Measurements from ENCODE around the gene PTPRM. TPM values are rescaled to one million over a fixed set of nuclear protein-coding genes. Genes with fewer than 3 reads are reported as not detected.

PTPRM gene
- total RNA-seq, 2 donors from 2014 or later, result 12.3 to 15.9 TPM

DNA sequence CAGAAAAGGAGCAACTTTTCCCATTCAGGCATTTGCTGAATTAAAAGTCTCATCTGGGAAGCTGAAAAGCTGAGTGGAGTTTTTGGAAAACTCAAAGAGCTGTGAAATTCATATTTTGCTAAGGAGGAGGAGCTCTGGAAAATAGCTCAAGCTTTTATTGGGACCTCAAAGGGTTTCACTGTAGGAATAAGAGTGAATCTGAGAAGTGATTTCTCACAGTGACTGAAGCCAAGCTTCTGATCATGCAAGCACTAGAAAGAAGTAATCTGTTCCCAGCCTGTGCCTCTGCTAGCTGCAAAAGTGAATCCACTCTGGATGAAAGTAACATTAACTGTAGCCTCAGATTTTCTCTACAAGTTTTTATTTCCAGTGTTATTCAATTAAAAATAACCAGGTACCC, 283.3 kb downstream of the PTPRM start:
- intact Hi-C loops (cut with DNase I, micrococcal nuclease), result no loop called here
- DNase-seq (no peak), ATAC-seq (no peak)

- intact Hi-C loops (cut with DNase I, micrococcal nuclease), result no loop called here
- ATAC-seq (no peak), DNase-seq (no peak)
These were observed 287.9 kb downstream of the PTPRM start for GRCh38 chr18:7855028-7855427.

DNA sequence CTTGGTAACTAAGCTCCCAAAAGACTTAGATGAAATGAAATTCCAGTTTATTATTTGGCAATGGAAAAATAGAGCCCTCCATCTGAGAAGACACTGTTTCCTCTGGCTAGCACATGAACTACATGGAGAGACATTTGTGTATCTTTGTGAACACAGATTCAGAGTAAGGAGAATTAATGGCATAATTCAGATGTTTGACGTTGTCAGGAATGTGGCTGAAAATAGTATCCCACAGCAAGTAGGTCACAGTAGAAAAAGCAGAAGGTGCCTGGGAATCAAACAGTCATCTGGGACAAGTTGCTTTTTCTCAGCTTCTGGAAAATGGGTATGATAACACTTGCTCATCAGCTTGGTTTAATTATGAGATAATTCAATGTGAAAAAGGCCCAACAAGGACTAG, 288.6 kb downstream of the PTPRM start:
- intact Hi-C loops (cut with DNase I, micrococcal nuclease), result no loop called here
- ATAC-seq (no peak), DNase-seq (no peak)

- intact Hi-C loops (cut with DNase I, micrococcal nuclease), result no loop called here
- no peak for ATAC-seq
- DNase-seq, result no peak
These were observed 289.0 kb downstream of the PTPRM start for GRCh38 chr18:7856116-7856515.

- intact Hi-C loops (cut with DNase I, micrococcal nuclease), result no loop called here
- no peak for DNase-seq
- no peak for ATAC-seq
These were observed 289.6 kb downstream of the PTPRM start for GRCh38 chr18:7856733-7857132.

- DNase-seq, result no peak
These were observed 290.4 kb downstream of the PTPRM start for GRCh38 chr18:7857562-7857961.

GRCh38 chr18:7859122-7859521, 292.0 kb downstream of the PTPRM start:
- ATAC-seq (no peak), DNase-seq (no peak)
- intact Hi-C loops (cut with DNase I, micrococcal nuclease), result no loop called here

More at GRCh38 chr18:7857562-7857961, 290.4 kb downstream of the PTPRM start:
- intact Hi-C loops (cut with DNase I, micrococcal nuclease), result no loop called here
- no peak for ATAC-seq

DNA sequence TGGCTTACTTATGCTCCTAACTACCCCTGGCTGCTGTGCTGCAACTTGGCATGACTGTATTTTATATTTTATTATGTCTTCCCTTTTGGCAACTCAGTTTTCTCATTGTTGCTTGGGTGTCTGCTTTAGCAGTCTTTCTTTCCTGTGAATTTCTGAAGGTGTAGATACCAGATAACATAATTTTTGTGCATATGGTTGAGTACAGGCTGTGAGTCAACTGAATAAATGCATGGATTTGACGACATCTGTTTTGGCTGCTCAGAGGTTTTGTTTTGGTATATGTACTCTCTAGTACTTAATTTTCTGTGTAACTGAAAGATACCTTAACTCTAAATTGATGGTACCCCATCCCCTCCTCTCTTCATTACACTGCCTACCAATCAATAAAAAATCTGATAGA, 303.1 kb downstream of the PTPRM start:
- DNase-seq, result no peak
- intact Hi-C loops (cut with DNase I, micrococcal nuclease), result no loop called here
- ATAC-seq, result no peak

- intact Hi-C loops (cut with DNase I, micrococcal nuclease), result no loop called here
- ATAC-seq, result no peak
These were observed 303.7 kb downstream of the PTPRM start for GRCh38 chr18:7870855-7871254.

GRCh38 chr18:7871560-7872456, 304.7 kb downstream of the PTPRM start:
- intact Hi-C loops (cut with DNase I, micrococcal nuclease), result no loop called here
- DNase-seq (no peak), ATAC-seq (no peak)

More at GRCh38 chr18:7870855-7871254, 303.7 kb downstream of the PTPRM start:
- no peak for DNase-seq

DNA sequence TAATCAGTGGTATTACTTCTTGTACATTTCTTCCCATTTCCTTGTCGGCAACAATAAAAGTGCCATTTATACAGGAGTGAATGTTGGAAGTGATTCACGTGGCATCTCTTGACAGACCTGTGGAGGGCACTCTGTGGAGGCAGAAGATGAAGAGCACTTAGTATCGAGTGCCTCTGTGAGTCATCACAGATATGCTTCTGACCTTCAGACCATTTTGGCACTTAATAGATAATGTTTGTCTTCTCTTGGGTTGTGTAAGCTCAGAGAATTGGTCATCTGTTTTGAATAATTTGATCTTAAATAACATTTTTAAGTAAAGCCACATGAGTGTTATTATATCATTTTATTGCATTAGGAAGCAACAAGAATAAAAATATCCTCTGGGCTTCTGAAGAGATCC, 305.5 kb downstream of the PTPRM start:
- intact Hi-C loops (cut with DNase I, micrococcal nuclease), result no loop called here
- ATAC-seq (no peak), DNase-seq (no peak)

DNA sequence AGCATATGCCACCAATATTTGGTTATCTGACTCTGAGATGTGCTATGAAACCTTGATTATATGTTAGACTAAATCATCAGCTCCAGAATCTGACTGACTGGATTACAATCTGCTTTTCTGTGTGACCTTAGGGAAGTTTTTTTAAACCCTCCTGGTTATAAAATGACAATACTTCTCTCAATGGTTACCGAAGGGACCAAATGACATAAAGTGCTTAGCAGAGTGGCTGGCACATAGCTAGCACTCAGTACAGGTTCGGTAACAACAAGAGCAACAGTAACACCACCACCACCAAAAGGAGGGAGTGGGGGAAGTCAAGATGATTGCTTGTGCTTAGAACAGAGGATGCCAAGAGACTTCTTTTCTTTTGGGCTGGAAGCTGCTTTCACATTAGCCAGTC, 306.2 kb downstream of the PTPRM start:
- intact Hi-C loops (cut with DNase I, micrococcal nuclease), result no loop called here
- DNase-seq (no peak), ATAC-seq (no peak)

DNA sequence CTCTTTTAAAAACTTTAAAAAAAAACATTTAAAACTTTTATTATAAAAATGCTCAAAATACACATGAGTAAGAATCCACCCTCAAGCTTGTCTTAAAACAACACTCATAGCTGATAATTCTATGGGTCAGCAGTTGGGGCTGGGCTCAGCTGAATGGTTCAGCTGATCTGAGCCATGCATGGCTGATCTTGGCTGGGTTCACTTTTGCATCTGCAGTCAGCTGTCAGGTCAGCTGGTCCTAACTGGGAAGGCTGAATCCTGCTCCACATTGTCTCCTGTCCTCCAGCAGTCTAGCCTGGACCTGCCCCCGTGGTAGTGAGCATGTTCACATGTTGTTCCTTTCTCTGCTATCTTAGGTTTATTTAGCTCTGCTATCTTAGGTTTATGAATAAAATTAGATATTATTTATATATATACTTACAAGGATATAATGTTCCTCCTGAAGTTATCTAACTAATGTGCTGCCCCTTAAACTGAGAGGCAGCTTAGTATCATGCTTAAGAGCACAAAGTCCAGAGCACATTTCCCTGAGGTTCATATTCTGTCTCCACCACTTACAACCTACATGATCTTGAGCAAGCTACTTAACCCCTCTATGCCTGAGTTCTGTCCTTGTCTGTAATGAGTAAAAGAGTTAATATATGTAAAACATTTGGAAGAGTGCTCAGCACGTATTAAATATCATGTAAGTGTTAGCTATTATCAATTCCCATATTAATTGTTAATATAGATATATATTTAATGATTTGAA, 309.4 kb downstream of the PTPRM start:
- intact Hi-C loops (cut with DNase I, micrococcal nuclease), result no loop called here
- DNase-seq (no peak), ATAC-seq (no peak)

DNA sequence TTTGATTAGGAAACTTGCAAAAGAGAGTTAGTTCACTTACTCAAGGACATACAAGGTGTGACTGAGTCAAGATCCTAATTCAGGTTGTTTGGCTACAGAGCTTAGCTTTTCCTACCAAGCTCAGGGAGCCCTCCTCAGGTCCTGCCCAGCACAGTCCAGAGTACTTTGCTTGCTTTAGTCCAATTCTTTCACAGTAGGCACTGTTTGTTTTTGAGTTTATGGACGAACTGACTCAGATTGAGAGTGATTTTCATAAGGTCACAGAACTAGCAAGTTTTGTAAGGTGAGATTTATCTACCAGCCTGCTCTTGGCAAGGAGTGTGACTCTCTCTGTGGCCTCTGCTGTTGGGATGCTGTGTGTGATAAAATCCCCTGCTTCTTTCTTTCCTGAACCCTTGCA, 310.5 kb downstream of the PTPRM start:
- ATAC-seq, result no peak
- intact Hi-C loops (cut with DNase I, micrococcal nuclease), result no loop called here
- no peak for DNase-seq

- intact Hi-C loops (cut with DNase I, micrococcal nuclease), result no loop called here
- no peak for DNase-seq
- no peak for ATAC-seq
These were observed 311.4 kb downstream of the PTPRM start for GRCh38 chr18:7878265-7879211.

DNA sequence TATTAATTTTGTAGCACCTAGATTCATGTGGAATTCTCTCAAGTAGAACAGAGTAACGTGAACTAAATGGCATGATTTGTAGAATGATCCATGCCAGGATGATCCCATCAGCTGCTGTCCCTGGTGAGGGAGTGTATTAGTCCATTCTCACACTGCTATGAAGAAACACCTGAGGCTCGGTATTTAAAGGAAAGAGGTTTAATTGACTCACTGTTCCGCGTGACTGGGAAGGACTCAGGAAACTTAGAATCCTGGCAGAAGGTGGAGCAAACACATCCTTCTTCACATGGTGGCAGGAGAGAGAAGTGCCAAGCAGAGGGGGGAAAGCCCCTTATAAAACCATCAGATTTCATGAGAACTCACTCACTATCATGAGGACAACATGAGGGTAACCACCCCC, 312.6 kb downstream of the PTPRM start:
- no peak for DNase-seq
- intact Hi-C loops (cut with DNase I, micrococcal nuclease), result no loop called here
- ATAC-seq, result no peak

- ATAC-seq, result no peak
- DNase-seq, result no peak
- intact Hi-C loops (cut with DNase I, micrococcal nuclease), result no loop called here
These were observed 318.7 kb downstream of the PTPRM start for GRCh38 chr18:7885865-7886264.

DNA sequence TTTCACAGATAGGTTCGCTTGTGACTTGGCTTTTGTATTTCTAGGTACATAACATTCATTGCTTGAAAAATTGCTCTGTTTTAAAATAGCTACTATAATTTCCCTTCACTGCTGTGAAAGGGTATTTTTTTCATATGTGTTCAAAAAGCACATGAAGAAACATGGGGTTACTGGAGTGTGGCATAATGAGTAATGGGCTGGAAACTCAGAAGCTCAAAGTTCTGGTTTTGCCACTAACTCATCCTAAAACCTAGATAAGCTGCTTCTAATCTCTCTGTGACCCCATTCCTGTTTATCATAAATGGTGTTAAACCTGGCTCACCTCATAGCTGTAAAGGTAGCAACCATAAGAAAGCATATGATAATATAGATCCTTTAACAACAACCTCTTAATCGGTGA, 319.3 kb downstream of the PTPRM start:
- intact Hi-C loops (cut with DNase I, micrococcal nuclease), result no loop called here
- ATAC-seq (no peak), DNase-seq (no peak)

DNA sequence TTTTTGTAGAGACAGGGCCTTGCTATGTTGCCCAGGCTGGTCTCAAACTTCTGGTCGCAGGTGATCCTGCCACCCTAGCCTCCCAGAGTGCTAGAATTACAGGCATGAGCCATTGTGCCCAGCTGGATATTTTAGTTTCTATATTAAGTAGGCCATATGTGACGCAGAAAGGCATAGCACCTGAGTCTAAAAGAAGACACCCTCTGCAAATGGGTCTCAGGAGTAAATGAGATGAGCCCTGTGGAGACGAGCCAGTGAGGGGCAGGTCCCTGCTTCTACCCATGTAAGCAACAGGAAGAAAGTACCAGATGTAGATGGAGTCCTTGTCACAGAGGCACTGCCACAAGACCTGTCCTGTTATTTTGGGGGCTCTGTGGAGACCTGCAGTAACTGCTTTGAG, 322.4 kb downstream of the PTPRM start:
- intact Hi-C loops (cut with DNase I, micrococcal nuclease), result no loop called here
- DNase-seq, result no peak
- ATAC-seq, result no peak
